ENCODE results near the gene COL17A1. TPM values are rescaled to one million over a fixed set of nuclear protein-coding genes. Genes with fewer than 3 reads are reported as not detected.

Gene COL17A1
- polyA plus RNA-seq, 1 donor (not counting 4 experiments of a cell fraction or from before 2014, with no cell fraction given) = 2,386 TPM

DNA sequence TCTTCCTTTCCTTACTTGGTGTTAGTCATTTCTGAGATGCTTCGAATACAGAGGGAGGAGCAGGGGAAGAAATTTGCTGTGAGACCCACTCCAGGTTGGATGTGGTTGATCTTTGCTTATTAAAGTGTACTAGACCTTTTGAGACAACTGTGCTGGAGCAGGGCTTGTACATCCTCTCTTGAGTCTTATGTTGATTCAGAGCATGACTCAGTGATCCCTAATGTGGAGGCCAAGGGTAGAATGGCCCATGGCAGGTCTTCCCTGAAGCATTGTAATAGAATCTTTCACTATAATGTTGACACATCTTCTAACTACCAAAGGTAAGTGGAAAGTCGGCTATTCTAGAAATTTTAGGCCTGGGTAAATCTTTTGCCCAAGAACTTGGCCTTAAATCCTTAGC, 19.2 kb upstream of the COL17A1 start:
- DNase-seq (ENCODE audit: low read depth, low spot score) (no peak), FAIRE-seq (peak; percentile 90)
- Histone ChIP-seq H3K9ac (ENCODE audit: control insufficient read depth, extremely low read depth, insufficient read depth, low read length) (no peak overlapping the region), H3K4me2 (ENCODE audit: control insufficient read depth, extremely low read depth, insufficient read depth, low read depth, low read length) (no peak overlapping the region), H3K9me1 (ENCODE audit: control insufficient read depth, extremely low read depth, insufficient read depth, low read length) (no peaks in the 10 kb centered on the region), H3K9me3 (ENCODE audit: control insufficient read depth, low read depth, low read length) (no peaks in the 10 kb centered on the region), H3K79me2 (ENCODE audit: control insufficient read depth, insufficient read depth, low read length) (no peaks in the 10 kb centered on the region), H3K4me3 (ENCODE audit: control insufficient read depth in 2 of 3, extremely low read depth in 1 of 3, insufficient read depth in 2 of 3, low read depth in 1 of 3, low read length in 3 of 3) (no peak overlapping the region), H3K36me3 (ENCODE audit: control insufficient read depth in 2 of 2, extremely low read depth in 1 of 2, insufficient read depth in 2 of 2, low read length in 2 of 2) (no peaks in the 10 kb centered on the region), H3K27ac (ENCODE audit: control insufficient read depth, insufficient read depth, low read length) (no peak overlapping the region), H2AFZ (ENCODE audit: control insufficient read depth, low read length) (no peak overlapping the region), H3K27me3 (ENCODE audit: control insufficient read depth, extremely low read depth, insufficient read depth, low read length) (no peaks in the 10 kb centered on the region), H4K20me1 (ENCODE audit: control insufficient read depth, extremely low read depth, insufficient read depth, low read length) (no peaks in the 10 kb centered on the region), H3K4me1 (ENCODE audit: control insufficient read depth, extremely low read depth, insufficient read depth, low read length) (peaks cover 20% of the 10 kb centered on the region)
- TF ChIP-seq EZH2 (IDR thresholded peaks at IDR 0.05; ENCODE audit: low read length) = no peak
- TF ChIP-seq, protein P1, sequence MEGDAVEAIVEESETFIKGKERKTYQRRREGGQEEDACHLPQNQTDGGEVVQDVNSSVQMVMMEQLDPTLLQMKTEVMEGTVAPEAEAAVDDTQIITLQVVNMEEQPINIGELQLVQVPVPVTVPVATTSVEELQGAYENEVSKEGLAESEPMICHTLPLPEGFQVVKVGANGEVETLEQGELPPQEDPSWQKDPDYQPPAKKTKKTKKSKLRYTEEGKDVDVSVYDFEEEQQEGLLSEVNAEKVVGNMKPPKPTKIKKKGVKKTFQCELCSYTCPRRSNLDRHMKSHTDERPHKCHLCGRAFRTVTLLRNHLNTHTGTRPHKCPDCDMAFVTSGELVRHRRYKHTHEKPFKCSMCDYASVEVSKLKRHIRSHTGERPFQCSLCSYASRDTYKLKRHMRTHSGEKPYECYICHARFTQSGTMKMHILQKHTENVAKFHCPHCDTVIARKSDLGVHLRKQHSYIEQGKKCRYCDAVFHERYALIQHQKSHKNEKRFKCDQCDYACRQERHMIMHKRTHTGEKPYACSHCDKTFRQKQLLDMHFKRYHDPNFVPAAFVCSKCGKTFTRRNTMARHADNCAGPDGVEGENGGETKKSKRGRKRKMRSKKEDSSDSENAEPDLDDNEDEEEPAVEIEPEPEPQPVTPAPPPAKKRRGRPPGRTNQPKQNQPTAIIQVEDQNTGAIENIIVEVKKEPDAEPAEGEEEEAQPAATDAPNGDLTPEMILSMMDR (optimal IDR thresholded peaks at IDR 0.05 in 1 of 3, IDR thresholded peaks at IDR 0.05 in 1 of 3, conservative IDR thresholded peaks at IDR 0.05 in 1 of 3; ENCODE audit: extremely low read depth in 1 of 3, insufficient read depth in 2 of 3, low read length in 3 of 3) = no peak
- dilution Hi-C loops (cut with MboI; ENCODE audit: extremely low pct_ligation_motif_present, low sequenced_read_pairs) = no loop called here

- Histone ChIP-seq H3K27ac (ENCODE audit: control insufficient read depth, insufficient read depth, low read length) (no peak overlapping the region), H3K9me3 (ENCODE audit: control insufficient read depth, low read depth, low read length) (no peaks in the 10 kb centered on the region), H2AFZ (ENCODE audit: control insufficient read depth, low read length) (no peak overlapping the region), H3K79me2 (ENCODE audit: control insufficient read depth, insufficient read depth, low read length) (no peaks in the 10 kb centered on the region), H3K27me3 (ENCODE audit: control insufficient read depth, extremely low read depth, insufficient read depth, low read length) (no peaks in the 10 kb centered on the region), H3K4me3 (ENCODE audit: control insufficient read depth in 2 of 3, extremely low read depth in 1 of 3, insufficient read depth in 2 of 3, low read depth in 1 of 3, low read length in 3 of 3) (no peak overlapping the region), H3K36me3 (ENCODE audit: control insufficient read depth in 2 of 2, extremely low read depth in 1 of 2, insufficient read depth in 2 of 2, low read length in 2 of 2) (no peaks in the 10 kb centered on the region), H4K20me1 (ENCODE audit: control insufficient read depth, extremely low read depth, insufficient read depth, low read length) (no peaks in the 10 kb centered on the region), H3K4me2 (ENCODE audit: control insufficient read depth, extremely low read depth, insufficient read depth, low read depth, low read length) (no peak overlapping the region), H3K9me1 (ENCODE audit: control insufficient read depth, extremely low read depth, insufficient read depth, low read length) (no peaks in the 10 kb centered on the region), H3K4me1 (ENCODE audit: control insufficient read depth, extremely low read depth, insufficient read depth, low read length) (peaks cover 22% of the 10 kb centered on the region), H3K9ac (ENCODE audit: control insufficient read depth, extremely low read depth, insufficient read depth, low read length) (no peak overlapping the region)
- dilution Hi-C loops (cut with MboI; ENCODE audit: extremely low pct_ligation_motif_present, low sequenced_read_pairs) = no loop called here
- FAIRE-seq (no peak), DNase-seq (ENCODE audit: low read depth, low spot score) (no peak)
- TF ChIP-seq EZH2 (IDR thresholded peaks at IDR 0.05; ENCODE audit: low read length) = no peak
- TF ChIP-seq, protein P1 (optimal IDR thresholded peaks at IDR 0.05 in 1 of 3, IDR thresholded peaks at IDR 0.05 in 1 of 3, conservative IDR thresholded peaks at IDR 0.05 in 1 of 3; ENCODE audit: extremely low read depth in 1 of 3, insufficient read depth in 2 of 3, low read length in 3 of 3) = no peak
Observed at GRCh38 chr10:104104418-104104817, 18.7 kb upstream of the COL17A1 start.
